ENCODE data around the gene GTF2IRD1.

- no peak for TF ChIP-seq POLR2AphosphoS5 (IDR thresholded peaks at IDR 0.05; ENCODE audit: low read depth, low read length)
- no peak for TF ChIP-seq TAF1 (IDR thresholded peaks at IDR 0.05; ENCODE audit: borderline replicate concordance, low read depth, low read length)
- TF ChIP-seq POLR2A (IDR thresholded peaks at IDR 0.05; ENCODE audit: low read depth, low read length), result no peak
These were observed 49.0 kb upstream of the GTF2IRD1 start for GRCh38 chr7:74404741-74405140.
